B cell (primary cell): ENCODE results near the gene RPL35.

Experiments
- CTCF ChIP-seq: fragments of 200-600 bp; IDR thresholded peaks from one replicate; pipeline ENCODE4 v1.8.0; 2022; ENCODE audit warnings: antibody characterized with exemption, mild to moderate bottlenecking
- EZH2 ChIP-seq: IDR thresholded peaks from 2 replicates; pipeline ENCODE4 v1.6.1; 2012; ENCODE audit warnings: borderline replicate concordance, low read depth, mild to moderate bottlenecking, moderate library complexity, low read length; ENCODE audit not compliant: insufficient read depth, poor library complexity, severe bottlenecking

DNA sequence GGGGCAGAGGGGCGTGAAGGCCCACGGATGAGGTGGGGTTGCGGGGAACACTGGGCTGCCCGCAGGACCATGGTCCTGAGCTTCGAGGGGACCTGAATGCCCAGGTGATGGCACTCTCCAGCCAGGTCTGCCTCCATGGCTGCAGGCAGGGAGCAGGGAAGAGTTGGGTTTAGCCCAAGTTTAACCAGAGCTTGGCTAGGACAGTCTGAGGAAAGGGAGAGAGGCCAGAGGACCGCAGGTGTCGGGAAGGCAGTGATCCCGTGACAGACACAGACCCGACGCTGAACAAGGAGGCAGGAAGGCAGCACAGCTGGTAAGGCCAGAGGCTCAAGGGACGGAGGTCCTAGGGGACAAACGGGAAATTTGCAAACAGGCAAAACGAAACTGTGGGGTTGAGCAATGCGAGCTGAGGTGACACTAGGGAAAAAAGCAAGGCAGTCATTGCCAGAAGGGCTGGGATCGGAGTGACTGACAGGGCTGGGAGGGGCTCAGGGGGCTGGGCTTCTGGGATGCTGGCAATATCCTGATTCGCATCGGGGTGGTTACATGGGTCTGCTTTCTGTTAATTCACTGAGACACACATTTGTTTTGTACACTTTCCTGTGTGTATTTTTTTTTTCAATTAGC lies 25.2 kb upstream of the RPL35 start:
- TF ChIP-seq CTCF = no peak
- TF ChIP-seq EZH2 = no peak
